ENCODE data around the gene DLL1.

Gene DLL1

DNA sequence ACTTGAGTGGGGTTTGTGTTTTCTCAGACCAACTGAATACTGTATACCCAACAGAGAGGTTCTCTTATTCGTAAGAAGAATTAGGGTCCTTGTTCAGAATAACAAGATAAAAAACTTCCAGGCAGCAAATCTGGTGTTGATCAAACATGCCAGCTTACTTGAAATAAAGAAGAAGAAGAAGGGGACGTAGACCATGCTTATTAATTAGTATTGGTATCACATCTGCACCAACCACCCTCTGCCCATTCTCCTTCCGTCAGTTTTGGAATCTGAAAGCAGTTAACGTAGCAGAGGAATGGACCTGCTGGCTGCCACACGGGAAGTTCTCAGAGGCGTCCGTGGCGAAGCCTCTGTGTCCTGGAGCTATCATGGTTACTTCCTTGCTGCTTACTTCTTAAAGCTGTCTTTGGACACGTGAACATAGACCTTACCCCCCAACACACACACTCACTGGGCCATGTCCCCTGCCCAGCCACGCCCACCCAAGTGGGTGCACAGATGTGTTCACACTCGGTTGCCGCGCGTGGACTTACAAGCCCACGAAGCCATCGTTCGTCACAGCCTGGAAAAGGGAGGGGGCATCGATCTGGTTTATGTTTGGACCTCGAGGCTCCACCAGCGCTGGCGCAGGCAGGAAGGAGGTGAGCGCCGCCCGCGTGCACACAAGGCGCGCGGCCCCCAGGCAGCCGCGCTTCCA, 4.1 kb upstream of the DLL1 start:
- DNase-seq (ENCODE audit: low spot score), result no peak

DNA sequence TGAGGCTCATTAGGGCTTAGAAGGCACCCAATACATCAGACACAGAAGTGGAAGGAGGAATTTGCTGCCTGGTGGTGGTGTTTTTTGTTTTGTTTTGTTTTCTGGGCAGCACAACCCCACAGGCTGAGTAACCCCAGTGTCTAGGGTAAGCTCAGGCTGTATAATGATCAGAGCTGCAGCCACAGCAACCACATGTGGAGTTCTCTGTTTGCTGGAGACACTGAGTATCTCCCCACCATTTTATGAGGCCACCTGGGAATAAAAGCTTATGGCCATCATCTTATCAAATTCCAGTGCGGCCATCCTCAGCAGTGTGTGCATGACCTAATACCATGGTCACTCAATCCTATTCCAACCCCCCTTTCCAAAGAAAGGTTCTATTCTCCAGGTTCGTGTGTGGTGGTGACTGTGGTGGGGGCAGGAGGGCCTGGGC, 3.4 kb upstream of the DLL1 start:
- DNase-seq (ENCODE audit: low spot score), result no peak

DNA sequence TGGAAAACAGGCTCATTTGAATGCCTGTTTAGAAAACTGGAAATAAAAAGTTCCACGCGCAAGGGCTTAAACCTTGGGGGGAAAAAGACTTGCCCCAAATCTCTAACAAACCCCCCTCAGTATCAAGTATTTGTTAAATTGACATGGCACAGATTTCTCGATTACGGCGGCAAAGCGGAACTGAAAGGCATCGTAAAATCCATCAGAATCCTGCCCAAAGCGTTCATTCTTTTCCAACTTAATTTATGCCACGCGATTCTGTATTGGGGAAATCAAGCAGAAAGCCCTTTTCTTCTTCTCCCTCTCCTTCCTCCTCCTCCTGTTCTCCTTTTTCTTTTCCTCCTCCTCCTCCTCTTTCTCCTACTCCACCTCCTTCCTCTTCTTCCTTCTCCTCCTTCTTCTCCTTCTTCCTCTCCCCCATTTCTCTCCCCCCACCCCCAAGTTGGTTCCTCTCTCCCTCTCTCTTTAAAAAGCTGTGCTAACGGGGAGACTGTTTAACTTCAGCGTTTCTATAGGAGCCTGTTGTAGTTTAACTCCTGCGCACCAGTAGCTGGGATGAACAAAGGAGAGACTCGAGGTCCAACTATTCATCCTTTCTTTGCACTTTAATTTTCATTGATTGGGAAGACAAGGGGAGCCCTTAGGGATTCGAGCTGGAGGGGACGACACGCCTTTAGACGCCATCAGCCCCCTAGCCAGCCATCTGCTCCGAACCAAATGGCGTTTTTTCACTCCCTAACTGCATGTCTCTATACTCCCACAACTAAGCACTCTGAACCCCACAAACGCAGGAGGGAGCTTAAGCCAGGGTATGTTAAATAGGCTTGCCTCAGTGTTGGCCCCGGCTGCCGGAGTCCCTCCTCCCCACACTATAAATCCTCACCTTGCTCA, 2.7 kb upstream of the DLL1 start:
- no peak for DNase-seq (ENCODE audit: low spot score)

DNA sequence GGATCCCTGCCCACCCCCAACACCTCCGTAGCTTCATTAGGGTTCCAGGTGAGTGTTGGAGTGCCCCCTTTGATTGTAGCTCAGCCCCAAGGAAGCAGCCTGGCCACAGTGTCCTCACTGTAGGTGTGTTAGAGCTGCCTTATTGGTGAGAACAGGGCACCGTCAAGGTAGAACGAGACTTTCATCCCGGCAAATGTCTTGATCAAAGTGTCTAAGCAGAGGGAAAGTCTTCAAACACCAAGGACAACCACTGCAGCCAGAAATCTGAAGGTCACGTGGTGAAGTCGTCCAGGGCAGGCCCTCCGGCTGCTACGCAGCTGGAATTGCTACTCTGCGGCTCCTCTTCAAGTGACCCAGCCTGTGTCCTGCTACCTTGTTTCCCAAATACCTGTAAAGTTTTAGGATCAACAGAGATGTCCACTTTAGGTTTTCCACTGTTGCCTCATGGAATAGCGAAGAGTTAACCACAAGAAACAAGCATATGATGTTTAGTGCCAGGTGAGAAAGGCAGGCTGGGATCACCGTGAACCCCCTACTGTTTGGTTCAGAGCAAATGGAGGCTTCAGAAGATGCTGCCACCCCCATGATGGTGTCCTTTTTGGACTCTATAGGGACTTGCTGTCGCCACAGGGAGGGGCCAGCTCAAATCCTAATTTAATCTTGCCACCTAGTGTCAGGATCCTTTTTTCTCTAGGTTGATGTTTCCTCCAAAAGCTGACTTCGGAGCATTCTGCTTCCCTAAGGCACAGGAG, 1.7 kb upstream of the DLL1 start:
- no peak for DNase-seq (ENCODE audit: low spot score)

DNA sequence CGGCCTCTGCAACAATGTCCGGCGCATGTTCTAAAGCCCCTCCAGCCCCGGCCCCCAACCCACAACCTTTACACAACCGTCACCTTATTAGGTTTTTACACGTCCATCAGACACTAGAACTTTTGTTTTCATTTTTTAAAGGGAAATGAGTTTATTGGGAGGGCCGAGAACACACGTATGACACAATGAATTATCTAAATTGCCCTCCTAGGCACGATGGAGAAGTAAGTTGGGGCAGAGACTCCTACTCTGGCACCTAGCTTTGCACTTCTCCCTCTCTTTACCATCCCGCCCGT, 1.2 kb upstream of the DLL1 start:
- DNase-seq (ENCODE audit: low spot score), result no peak

DNA sequence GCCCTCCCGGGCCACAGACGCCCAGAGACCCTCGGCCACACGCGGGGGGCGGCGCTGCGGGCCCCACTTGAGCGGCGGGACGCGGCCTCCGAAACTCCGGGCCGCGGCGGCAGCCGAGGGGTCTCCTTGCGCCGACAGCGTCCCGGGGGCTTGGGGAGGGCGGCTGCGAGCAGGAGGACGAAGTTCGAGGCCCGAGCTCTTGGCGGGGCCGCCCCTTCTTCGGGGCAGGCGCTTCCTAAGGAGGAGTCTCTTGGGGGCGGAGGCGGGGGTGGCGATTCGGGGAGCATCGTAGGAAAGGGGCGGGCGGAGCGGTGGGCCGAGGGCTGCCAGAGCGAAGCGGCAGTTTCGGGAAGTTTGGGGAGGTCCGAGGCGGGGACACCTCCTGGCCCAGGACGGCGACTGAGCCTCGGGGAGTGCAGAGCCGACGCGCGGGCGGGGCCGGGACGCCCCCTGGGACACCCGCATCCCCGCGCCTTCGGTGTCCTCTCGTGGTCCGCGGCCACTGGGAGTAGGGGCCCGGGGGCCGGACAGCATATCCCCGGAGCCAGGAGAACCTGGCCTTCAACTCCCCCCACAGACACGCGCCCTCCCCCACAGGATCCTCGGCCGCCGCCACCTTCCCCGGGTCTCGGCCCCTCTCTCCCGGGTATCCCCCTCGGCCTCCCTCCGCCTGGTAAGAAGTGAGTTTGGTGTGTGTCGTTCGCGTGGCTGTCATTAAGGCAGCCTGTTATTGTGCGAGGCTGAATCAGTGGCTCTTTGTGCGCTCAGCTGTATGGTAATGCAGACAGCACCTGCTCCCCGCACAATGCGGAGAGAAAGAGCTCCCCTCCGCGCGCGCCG, 613 bp upstream of the DLL1 start:
- peak; percentile 67 for DNase-seq (ENCODE audit: low spot score)

DNA sequence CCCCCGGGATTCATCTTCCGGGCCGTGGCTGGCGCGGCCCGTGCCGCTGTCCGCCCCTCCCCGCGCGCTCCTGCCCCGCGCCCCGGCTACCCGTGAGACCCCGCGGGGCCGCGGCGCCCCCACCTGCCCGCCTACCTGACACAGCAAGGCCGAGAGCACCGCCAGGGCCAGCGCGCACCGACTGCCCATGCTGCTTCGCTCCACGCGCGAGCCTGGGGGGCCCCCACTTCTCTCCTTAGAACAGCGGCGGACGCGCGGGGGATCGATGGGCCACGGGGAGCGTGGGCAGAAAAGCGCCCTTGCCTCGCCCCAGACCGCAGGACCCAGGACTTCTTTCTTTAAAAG, 955 bp downstream of the DLL1 start:
- DNase-seq (ENCODE audit: low spot score), result no peak

DNA sequence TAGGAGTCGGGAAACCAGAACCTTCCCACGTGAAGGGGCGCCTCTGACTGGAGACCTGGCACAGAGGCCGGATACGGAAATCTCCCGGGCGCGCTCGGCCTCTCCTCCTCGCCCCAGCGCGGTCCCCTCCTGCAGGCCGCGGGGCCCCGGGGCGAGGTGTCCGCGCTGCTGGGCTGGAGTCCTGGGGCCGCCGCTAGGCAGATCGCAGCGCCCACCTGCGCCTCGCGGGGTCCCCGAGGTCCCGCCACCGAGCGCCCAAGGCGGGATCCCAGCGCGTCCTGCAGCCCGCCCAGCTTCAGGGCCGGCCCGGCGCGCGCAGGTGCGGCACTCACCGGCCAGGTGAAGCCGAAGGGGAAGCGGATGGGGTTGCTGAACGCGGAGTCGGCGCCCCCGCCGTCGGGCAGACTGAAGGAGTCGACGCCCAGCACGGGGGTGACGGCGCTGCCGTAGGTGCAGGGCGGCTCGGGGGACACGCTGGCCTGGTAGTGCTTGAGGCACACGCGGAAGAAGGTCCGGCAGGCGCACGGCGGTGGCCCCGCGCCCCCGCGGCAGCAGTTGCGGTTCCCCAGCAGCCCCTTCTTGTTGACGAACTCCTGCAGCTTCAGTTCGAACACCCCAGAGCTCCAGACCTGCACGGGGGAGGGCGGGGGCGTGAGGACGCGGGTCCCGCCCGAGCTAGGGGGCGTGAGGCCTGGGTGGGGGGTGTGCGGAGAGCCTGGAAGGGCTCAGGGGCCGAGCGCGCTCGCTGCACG, 1.5 kb downstream of the DLL1 start:
- DNase-seq (ENCODE audit: low spot score), result no peak

DNA sequence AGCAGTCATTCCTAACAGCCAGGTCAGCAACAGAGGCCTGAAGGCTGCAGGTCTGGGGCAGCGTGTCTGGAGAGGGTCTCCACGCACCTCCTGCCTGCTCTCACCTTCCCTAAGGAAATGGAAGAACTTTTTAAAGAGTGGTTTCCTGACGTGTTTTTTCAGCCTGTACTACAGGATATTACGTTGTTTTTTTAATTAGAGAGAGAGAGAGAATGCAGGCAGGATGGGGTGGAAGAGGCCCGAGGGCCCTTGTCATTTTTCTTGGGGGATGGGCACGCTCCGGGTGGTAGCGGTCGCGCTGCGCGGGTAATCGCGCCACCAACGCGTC, 2.1 kb downstream of the DLL1 start:
- no peak for DNase-seq (ENCODE audit: low spot score)

DNA sequence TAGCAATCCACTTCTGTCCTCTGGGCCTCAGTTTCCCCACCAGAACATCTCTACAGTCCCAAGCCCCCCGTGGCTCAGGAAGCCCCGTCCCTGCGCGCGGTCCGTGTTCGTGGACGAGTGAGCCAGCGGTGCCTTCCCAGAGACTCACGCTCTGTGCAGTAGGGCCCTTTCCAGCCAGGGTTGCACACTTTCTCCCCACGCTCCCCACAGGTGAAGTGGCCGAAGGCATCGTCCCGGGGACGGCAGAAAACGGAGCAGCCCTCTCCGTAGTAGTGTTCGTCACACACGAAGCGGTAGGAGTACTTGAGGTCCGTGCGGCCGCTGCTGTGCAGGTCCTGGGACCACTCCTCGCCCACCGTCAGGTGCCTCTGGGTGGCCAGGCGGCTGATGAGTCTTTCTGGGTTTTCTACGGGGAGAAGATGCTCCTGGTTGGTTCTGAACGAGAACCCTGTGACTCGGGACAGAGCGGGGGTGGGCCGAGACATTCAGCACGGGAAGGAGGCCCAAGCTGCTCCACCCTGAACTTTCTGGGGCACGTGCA, 2.7 kb downstream of the DLL1 start:
- no peak for DNase-seq (ENCODE audit: low spot score)

DNA sequence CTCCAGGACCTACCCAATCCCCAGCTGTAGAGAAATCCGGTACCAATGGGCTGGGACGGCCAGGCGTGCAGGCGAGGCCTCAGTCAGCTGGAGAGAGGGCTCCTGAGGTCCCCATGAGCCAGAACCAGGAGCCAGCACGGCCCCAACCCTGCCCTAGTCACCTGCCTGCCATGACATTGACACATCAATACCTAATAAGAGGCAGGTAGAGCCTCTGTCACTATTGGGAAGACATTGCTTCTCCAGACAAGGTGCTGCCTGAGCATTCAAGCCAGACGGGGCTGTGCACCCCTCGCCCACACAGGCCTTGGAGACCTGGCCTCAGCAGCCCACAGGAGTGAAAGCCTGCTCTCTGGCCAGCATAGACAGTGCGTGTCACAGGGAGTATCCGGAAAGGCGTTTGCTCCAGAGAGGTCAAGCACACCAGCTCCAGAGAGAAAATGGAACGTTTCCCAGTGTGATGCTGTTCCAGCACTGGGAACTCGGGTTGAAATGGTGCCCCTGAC, 3.5 kb downstream of the DLL1 start:
- no peak for DNase-seq (ENCODE audit: low spot score)

DNA sequence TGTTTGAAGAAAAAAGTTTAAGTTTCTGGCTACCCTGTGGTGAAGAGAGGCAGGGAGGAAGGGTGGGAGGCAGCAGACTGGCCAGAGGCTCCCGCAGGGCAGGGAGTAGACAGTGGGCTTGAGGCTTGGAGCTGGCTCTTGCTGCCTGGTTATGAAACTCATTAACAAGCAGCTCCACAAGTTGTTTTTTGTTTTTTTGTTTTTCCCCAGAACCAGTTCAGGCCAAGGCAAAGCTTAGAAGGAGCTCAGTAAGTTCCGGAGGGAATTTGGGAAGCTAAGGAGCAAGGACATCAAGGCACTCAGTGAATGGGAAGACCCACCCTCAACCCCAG, 4.0 kb downstream of the DLL1 start:
- DNase-seq (ENCODE audit: low spot score), result no peak

DNA sequence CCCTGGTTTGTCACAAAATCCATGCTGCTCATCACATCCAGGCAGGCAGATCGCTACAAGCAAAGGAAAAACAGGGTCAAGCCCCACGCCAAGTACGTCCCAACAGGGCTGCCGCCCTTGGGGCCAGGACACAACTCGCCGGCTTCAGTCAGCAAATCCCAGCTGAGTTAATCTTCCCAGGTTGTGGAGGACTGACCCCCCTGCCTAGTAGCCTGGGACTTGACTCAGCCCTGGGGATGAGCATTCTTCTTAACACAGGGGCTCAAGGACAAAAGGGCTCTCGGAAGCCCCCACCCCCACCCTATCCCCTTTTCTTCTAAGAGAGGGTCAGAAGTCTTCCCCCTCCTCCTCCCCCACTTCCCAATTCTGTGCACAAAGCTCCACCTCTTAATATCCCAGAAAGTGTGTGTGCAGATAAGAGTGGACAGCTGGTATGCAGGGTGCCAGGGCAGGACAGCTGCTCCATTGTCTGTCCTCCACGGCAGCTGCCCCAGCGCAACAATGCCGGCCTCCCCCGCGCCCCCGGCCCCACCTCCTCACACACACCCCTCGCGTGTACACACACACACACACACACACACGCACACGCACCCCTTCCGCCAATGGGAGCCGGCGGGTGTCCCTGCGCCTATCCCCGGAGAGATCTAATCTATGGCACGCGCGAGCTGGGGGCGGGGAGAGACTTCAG, 4.5 kb downstream of the DLL1 start:
- DNase-seq (ENCODE audit: low spot score), result no peak

DNA sequence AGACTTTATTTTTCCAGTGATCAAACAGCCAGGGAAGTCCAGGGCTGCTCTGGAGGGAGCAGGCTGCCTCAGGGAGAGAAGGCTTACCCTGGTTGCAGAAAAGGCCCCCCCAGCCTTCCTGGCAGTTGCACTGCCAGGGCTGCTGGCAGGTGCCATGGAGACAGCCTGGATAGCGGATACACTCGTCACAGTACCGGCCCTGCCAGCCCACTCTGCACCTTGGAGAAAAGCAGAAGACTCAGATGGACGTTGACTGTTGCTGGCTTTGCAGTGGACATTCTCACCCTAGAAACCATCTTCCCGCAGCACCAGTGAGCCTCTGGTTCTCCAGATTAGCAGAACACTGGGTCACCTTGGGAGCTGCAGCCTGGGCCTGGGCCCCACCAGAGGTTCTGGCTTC, 5.4 kb downstream of the DLL1 start:
- DNase-seq (ENCODE audit: low spot score), result no peak

DNA sequence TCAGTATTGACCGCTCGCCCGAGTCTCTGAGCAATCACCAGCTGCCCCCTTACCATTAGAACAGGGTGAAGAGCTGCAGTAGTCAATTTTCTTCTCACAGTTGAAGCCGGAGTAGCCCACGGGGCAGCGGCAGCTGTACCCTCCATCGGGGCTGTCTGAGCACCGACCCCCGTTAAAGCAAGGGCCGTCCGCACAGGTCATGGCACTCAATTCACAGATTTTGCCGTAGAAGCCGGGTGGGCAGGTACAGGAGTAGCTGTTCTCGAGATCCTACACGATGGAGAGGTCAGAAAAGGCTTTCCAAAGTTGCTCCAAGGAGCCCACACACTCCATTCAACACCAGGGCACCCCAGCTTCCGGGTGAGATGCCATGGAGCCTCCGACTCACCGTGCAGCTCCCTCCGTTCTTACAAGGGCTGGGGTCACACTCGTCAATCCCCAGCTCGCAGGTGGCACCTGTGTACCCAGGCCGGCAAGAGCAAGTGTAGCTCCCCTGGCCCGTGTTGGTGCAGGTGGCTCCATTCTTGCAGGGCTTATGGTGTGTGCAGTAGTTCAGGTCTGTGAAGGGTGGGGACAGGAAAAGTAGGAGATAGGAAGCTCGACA, 5.9 kb downstream of the DLL1 start:
- no peak for DNase-seq (ENCODE audit: low spot score)

DNA sequence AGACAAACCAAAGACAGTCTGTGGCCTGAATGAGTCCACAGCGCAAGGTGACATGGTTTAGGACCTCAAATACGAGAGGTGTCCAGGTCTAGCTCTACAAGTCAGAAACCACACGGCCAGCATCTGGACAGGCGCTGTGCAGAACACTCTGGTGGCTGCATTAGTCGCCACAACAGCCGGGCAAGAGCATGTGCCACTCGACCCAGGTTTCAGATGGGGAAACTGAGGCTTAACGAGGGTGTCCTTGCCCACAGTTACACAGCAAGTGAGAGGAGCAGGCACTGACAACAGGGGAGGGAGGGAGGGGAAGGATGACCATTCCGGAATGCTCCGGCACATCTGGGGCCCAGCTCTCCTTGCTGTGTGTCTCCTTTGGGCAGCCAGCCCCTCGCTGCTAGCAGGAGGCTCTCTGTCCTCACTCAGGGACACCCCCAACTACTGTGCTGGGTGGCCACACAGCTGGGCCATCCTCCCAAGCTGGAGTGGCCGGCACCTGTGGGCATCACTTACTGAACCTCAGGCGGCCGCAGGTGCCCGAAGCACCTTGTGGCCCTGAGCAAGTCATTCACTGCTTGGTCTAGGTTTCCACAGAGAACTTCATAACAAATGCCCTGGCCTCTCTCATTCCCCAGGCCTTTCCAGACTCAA, 6.6 kb downstream of the DLL1 start:
- DNase-seq (ENCODE audit: low spot score), result no peak

DNA sequence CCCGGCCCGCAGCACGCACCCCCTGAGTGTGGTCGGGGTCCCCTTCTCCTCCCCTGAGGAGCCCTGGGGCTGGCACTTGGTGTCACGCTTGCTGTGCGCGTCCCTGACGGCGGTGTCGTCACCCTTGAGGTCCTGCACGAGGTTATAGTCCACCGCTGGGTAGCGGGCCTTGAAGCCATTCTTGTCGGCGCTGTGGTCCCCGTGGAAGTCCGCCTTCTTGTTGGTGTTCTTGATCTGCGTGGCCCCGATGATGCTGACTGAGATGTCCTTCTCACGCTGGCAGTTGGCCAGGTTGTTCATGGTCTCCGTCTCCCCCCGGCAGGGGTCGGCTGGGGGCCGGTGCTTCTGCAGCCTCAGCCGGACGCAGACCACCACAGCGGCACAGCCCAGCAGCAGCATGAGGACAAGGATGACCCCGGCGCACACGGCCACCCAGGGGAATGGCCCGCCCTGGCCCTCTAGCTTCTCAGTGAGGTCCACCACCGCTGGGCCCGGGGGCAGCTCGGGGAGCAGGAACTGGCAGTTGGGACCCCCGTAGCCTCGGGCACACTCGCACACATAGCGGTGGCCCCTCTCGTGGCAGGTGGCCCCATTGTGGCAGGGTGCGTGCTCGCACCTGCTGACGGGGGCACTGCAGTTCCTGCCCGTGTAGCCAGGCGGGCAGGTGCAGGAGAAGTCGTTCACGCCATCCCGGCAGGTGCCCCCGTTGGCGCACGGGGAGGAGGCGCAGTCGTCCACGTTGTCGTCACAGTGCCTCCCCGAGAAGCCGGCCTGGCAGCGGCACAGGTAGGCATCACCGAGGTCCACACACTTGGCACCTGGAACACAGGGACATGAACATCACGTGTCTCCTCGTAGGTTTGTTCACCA, 7.4 kb downstream of the DLL1 start:
- no peak for DNase-seq (ENCODE audit: low spot score)

DNA sequence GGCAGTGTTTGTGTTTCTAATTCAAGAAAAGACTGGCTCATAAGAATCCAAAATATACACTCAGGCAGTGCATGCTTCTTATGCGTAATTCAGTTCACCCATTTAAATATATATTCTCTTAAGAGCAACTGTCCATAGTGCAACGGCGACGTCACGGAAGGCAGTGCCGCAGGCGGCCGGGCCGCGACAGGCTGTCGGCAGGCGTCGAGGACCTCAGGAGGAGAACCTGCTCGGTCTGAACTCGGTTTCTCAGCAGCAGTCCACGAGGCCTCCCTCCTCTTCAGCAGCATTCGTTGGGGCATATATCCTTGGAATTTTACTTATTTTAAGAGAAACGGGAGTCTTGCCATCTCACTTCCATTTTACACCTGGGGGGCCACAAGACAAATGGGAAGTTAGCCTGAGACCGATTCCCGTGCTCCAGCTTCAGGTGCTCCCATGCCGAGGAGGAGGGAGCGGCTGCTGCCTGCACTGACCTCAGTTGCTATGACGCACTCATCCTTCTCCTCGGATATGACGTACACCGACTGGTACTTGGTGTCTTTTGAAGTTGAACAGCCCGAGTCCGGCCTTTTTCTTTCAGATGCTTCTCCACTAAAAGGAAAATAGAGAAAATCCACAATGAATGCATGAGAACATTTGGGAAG, 8.2 kb downstream of the DLL1 start:
- DNase-seq (ENCODE audit: low spot score), result no peak

Data from iPS-NIHi11 (cell line).